Stimulated activated CD4-positive, alpha-beta T cell treated with anti-CD3 and anti-CD28 coated beads, Interleukin-15, amount 100 ng/mL, for 24 hours (primary cell): ENCODE measurements around the gene MDM1.
A peak's percentile ranks its signal among the peaks of the same experiment; 100 is the strongest.

Source experiments
- DNase-seq: peaks from one replicate; pipeline ENCODE4 v3.0.0-alpha.2; 2020

Gene MDM1

DNA sequence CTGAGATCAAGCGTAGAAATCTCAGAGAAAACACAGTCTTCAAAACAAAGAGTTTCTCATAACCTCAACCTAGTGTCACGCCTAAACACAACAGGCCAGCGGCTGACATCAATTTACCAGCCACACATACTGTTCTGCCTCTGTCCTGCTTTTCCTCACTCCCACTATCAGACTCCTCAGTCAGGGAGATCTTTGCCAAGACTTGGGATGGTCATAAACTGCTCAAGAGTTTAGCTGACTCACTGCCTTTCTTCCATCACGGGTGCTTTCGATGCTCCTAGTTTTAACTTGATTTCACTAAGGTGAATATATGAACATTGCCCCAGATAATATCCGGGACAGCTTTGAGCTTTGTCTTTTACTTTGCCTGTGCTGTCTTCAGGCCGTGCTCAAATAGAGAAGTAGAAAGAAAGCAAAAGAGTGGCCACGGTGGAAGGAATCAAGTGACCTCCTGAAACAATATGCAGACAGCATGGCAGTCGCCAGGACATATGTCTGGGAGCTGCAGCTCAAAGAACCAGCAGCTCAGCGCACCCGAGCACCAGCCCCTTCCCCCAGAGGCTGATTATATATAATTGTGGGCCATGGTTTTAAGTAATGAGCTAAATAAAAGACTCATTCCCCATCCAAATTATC is 12.1 kb downstream of the MDM1 start:
- no peak for DNase-seq

- DNase-seq: peak; percentile 59
These were observed 15.0 kb downstream of the MDM1 start for GRCh38 chr12:68317047-68317667.

GRCh38 chr12:68310370-68310769 is 21.8 kb downstream of the MDM1 start:
- no peak for DNase-seq

DNA sequence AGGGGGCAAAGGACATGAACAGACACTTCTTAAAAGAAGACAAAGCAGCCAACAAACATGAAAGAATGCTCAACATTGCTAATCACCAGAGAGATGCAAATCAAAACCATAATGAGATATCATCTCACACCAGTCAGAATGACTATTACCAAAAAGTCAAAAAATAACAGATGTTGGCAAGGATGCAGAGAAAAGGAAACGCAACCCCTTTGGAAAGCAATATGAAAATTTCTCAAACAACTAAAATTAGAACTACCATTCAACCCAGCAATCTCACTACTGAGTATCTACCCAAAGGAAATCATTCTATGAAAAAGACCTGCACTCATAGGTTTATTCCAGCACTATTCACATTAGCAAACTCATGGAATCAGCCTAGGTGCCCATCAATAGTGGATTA is 25.6 kb downstream of the MDM1 start:
- DNase-seq: no peak

GRCh38 chr12:68305278-68305677 is 26.9 kb downstream of the MDM1 start:
- DNase-seq: no peak

DNA sequence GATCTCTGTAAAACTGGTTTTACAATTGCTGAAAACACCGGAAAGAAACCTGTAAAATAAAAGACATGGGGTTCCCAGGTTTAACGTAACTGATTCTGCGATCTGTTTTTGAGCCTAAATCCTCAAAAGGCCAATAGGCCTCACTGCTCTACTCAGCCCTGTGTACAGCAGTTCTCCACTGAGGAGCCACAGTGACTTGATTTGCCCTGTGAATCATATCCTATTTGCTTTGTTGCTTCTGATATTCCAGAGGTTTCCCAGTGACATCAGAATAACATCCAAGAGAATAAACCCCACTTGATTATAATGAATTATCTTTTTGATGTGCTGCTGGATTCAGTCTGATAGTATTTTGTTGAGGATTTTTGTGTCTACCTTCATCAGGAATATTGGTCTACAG is 27.5 kb downstream of the MDM1 start:
- no peak for DNase-seq

DNA sequence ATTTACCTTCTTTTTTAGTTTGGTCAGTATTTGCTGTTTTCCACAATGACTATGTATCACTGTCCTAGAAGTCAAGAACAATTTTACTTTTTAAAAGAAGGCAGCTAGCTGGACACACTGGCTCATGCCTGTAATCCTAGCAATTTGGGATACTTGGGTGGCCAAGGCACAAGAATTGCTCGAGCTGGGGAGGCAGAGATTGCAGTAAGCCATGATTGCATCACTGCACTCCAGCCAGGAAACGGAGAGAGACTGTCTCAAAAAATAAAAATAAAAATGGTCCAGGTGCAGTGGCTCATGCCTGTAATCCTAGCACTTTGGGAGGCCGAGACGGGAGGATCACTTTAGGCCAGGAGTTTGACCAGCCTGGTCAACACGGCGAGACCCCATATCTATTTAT is 28.3 kb downstream of the MDM1 start:
- DNase-seq: no peak

DNA sequence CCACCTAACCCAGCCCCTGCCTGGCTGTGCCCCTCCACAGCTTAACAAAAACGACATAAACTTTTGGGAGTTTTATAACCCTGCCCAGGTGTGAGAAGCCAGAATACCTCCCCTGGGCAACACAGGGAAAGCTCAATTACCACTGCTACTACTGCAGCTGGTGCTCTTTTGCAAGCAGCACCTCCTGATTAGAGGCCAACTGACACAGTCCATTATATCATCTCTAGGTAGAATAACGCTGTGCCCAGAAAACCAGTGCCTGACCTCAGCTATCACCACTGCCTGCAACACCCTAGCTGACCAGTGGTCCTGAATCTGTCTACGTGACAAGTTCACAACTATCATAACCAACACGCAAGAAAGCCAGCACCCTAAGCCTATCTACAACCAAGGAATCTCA is 34.2 kb downstream of the MDM1 start:
- no peak for DNase-seq

DNA sequence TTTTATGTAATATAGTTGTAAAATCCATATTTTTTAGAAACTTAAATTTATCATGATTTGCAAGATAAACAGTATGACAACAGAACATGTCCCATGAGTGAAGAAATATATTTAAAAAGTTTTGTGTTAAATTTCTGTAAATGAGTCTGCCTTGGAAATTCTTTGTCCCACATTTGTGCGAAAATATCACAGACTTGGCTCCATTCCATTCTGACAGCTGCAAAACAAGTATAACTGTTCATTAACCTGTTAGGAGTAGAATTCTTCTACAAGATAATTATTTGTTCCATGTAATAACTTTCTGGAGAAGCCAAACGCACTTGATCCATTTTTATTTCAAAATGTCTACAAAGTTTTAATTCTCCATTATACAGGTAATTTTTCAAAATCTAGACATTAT is 37.9 kb downstream of the MDM1 start:
- DNase-seq: no peak

- no peak for DNase-seq
These were observed 38.8 kb downstream of the MDM1 start for GRCh38 chr12:68293347-68293746.

GRCh38 chr12:68292151-68292943 is 39.8 kb downstream of the MDM1 start:
- no peak for DNase-seq

- no peak for DNase-seq
These were observed 40.6 kb downstream of the MDM1 start for GRCh38 chr12:68291396-68292036.

DNA sequence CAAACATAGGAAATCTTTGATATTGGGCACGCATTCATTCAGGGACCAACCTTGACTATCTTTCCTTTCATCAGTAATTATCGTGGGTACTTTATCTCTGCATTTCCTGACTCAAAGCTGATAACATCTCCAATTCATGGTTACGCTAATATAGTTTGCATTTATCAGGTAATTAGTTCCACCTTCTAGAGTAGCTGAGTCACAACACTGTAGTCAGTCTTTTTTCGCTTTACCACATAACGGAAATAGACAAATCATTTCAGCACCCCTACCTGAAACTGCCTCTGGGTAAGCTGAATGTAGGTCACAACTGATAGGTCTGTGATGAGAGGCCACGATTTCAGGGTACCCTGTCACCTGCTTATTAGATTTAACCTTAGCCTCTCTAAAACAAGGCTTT is 42.0 kb downstream of the MDM1 start:
- DNase-seq: peak; percentile 53

DNA sequence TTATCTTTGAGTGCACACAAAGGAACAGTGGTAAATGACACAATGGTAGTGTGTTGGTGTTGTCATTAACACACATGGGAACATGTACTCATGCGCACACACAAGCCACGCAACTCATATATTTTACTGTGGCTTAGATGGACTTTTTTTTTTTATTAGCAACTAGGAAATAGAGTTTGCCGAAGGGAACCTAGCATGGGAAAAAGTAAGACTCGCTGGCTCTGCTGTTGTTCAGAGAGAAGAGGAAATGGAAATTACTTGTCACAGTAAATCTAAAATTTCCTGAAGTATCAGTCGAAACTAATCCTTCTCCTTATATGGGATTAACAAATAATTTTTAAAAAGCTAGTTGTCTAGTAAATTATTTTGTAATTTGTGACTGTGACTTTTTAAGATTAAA is 45.1 kb downstream of the MDM1 start:
- DNase-seq: no peak

GRCh38 chr12:68286396-68286795 is 45.8 kb downstream of the MDM1 start:
- no peak for DNase-seq

DNA sequence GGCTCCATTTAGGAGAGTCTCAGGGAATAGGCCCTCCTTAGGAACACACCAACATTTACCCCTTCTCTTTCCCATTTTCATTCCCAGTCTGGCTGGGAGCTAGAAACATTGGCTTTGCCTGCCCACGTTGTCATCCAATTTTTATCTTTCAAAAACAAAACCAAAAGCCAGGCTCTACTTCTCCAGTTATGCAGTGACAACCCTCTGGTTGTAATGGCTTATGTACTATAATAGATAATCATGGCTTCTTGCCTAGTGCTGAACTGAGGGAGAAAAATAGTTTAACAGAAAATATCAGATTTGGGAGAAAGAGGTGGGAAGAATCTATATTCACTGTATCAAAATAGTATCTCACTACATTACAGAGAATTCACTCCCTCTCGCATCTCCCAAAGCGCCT is 46.6 kb downstream of the MDM1 start:
- DNase-seq: no peak

- no peak for DNase-seq
These were observed 50.7 kb downstream of the MDM1 start for GRCh38 chr12:68281322-68282077.

DNA sequence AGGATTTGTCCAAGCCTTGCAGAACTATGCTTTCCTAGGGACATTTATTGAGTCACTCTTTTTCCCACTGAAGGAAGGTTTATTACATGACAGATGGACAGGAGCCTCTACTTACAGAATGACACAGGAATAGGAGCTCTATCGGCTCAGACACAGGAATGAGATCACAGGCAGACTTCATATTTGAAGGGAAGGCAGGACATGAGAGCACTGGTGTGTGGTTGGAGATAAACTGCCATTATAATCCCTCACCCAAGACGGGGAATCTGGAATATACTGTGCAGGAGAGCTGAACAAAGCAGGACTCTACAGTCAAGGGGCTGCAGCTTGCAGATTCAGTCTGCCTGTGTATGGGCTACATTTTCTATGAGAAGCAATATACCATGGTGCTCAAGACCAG is 51.9 kb downstream of the MDM1 start:
- DNase-seq: no peak

DNA sequence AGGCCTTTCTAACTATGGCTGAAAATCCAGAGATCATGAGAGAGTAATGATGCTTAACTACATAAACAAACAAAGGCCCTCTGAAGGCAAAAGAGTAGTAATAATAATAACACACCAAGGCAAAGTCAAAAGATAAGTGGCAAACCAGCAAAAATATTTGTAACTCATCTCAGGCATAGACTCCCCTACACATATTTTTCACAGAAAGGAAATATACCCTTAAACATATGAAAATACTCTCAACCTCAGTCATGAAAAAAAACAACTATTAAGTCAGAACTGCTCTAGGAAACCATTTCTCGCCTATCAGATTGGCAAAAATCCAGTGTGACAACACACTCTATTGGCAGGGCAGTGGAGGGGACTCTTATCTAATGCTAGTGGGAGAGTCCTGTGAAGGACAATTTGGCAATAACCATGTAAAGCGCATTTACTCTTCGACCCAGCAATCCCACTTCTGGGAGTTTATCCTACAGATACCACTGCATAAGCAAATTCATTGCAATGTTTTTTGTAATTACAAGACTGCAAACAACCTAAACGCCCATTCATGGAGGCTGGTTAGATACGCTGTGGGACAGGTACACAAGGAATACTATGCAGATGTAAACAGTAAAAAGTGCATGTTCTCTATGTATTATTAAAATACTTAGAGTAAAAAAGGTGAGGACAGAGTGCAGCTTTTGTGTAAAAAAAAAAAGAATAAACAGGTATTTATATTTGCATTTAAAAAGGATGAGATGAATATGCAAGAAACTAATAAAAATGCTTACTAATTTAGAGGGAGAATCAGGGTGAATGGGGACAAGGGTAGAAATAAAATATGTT is 52.7 kb downstream of the MDM1 start:
- no peak for DNase-seq

GRCh38 chr12:68276402-68276930 is 55.7 kb downstream of the MDM1 start:
- DNase-seq: no peak

DNA sequence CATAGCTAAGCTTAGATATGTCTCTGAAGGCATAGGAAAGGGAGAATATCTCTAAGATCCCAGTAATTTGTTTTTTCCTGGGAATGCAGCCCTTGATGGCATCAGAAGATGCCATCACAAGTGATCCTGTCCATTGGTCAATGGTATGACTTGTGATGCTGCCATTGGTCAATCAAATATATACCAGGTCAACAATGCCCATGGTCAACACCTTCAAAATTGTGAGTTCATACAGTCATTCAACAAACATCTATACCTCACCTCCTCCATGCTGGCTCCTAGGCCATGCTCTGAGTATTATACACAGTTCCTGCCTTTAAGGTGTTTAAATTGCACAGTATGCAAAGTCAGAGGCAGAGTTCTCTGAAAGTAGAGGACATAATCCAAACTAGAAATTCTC is 59.4 kb downstream of the MDM1 start:
- no peak for DNase-seq

GRCh38 chr12:68271346-68271745 is 60.8 kb downstream of the MDM1 start:
- DNase-seq: no peak
